ENCODE results near the gene CMIP.

DNA sequence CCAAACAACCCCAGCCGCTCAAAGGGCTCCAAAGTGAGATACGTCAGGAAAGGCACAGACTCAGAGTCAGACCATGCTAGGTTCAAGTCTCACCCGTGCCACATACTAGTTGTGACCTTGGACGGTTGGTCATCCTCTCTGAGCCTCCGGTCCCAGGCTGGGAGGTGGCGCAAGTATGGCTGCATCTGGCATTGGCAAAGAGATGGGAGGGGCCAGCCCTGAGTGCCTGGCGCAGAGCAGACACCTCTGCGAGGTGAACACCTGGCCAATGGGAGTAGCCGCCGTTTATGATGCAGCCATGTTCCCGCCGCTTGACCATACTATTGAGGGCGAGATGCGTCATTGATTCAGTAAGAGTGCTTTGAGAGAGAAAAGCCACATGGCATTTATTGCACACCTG, 236.7 kb downstream of the CMIP start:
- TF ChIP-seq CTCF (IDR thresholded peaks at IDR 0.05) (no peak), POLR2A (IDR thresholded peaks at IDR 0.05) (no peak)

Measured in right lobe of liver (tissue), 4 donors.